ENCODE measurements around the gene CREBZF.

The CREBZF gene

DNA sequence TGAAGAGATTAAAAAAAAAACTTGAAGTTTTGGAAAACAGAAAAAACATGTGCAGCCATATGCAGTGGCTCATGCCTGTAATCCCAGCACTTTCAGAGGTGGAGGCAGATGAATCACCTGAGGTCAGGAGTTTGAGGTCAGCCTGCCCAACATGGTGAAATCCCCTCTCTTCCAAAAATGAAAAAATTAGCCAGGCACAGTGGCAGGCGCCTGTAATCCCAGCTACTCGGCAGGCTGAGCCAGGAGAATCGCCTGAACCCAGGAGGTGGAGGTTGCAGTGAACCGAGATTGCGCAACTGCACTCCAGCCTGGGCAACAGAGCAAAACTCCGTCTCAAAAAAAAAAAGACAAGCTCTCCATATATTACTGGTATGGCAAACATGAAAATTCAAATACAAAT, 45.4 kb downstream of the CREBZF start:
- no peak for DNase-seq

GRCh38 chr11:85611643-85612042, 53.3 kb downstream of the CREBZF start:
- DNase-seq, result peak; percentile 35

All from OCI-M1 (cell line).